Body of pancreas (tissue), 4 donors: ENCODE results near the gene UGT1A5. TPM values are rescaled to one million over a fixed set of nuclear protein-coding genes. Genes with fewer than 3 reads are reported as not detected.

Source experiments
- ATAC-seq: fragments of 150-250 bp; one replicate; pipeline ENCODE4 v1.9.1; 2016
- DNase-seq, 4 donors: peaks; one replicate each; pipeline ENCODE4 v3.0.0-alpha.2; 2019
- H3K27ac ChIP-seq, 4 donors: fragments of 200-600 bp; sonication (generic); 1 replicate in 3 of 4; 2 replicates in 1 of 4; pipeline versions ENCODE4 v1.5.1 to v1.6.1; 2016 to 2019; ENCODE audit warnings: mild to moderate bottlenecking in 1 of 4, mixed read lengths in 1 of 4, moderate library complexity in 1 of 4
- H3K27me3 ChIP-seq, 2 donors: fragments of 200-600 bp; sonication (generic); one replicate each; pipeline ENCODE4 v1.6.0; 2016; ENCODE audit warnings: mild to moderate bottlenecking in 1 of 2
- H3K36me3 ChIP-seq, 2 donors: fragments of 200-600 bp; sonication (generic); replicated peaks in 1 of 2; 2 replicates each; pipeline ENCODE4 v1.5.1; 2016; ENCODE audit warnings: low read depth in 2 of 2; ENCODE audit not compliant: insufficient read depth in 1 of 2
- H3K4me1 ChIP-seq: fragments of 200-600 bp; sonication (generic); one replicate; pipeline ENCODE4 v1.6.0; 2016
- H3K4me3 ChIP-seq, 2 donors: fragments of 200-600 bp; sonication (generic); 1 replicate in 1 of 2; 2 replicates in 1 of 2; pipeline ENCODE4 v1.5.1; 2016 to 2019
- H3K9me3 ChIP-seq, 3 donors: fragments of 200-600 bp; sonication (generic); 1 replicate in 2 of 3; 2 replicates in 1 of 3; pipeline ENCODE4 v1.5.1; 2016
- POLR2A ChIP-seq, 3 donors: fragments of 450-650 bp; IDR thresholded peaks; one replicate each; pipeline ENCODE4 v1.6.1; 2016; ENCODE audit warnings: antibody characterized with exemption in 3 of 3, mild to moderate bottlenecking in 2 of 3
- WGBS, 2 donors: methylation state at CpG; one replicate each; pipeline ENCODE4 v1.1.5; 2017; 5-methylcytosine and 5-hydroxymethylcytosine counted together
- intact Hi-C: fragments of 100-400 bp; cut with DNase I; formaldehyde crosslinking; loops from one replicate; pipeline ENCODE4 v1.15.1; 2023
- total RNA-seq, 2 donors: library from RNA; depleted of rRNA; stranded (reverse); fragments of >200 nt; gene quantifications; one replicate each; pipeline ENCODE4 v1.1.0, GENCODE V29; 2016
- TF ChIP-seq, protein P1 (sequence below), 7 experiments: fragments of 450-650 bp in 4 of 7; fragments of 200-600 bp in 3 of 7; sonication (generic) in 3 of 7; IDR thresholded peaks; one replicate each; pipeline ENCODE4 v1.5.1; 2016 to 2019; ENCODE audit warnings: antibody characterized with exemption in 7 of 7

The UGT1A5 gene
- total RNA-seq, 2 donors from 2014 or later = not detected

DNA sequence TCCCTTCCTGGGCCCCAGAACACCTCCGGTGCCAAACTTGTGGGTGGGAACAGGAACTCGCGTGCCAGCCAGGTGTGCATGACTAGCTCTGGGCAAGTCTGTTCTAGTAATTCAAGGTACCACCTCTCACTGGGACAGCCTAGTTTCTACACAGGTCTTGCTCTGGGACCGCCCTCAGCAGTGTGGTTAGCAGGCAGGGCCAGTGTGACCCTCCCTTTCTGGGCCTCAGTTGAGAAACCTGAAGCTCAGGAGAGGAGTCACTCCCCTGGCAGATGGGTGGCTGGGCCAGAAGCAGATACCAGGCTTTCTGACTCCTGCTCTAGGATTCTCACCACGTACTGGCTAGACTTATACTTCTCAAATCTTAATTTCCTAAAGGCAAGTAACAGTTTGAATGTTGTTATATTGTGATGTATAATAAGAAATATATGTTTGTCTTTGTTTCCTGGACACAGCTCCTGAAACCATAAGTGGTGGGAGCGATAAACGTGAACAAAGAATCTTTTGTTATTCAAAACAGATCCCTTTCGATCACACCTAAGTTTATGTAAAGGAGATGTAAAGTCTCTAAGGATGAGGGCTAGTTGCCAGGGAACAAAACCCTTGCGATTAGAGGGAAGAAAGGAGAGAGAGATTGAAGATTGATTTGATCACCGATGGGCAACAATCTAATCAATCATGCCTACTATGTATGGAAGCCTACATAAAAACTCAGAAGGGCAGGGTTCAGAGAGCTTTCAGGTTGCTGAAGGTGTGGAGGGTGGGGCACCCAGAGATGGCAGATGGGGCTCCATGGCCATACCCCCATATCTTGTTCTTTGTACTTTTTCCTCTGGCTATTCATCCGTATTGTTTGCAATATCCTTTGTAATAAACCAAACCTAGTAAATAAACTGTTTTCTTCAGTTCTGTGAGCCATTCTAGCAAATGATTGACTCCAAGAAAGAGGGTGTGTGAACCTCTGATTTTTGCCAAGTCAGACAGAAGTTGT, 21.0 kb upstream of the UGT1A5 start:
- Histone ChIP-seq H3K9me3 (no peaks in the 10 kb centered on the region), H3K4me3 (no peak overlapping the region), H3K27ac (no peak overlapping the region), H3K27me3 (no peaks in the 10 kb centered on the region), H3K4me1 (peaks cover 17% of the 10 kb centered on the region), H3K36me3 (no peaks in the 10 kb centered on the region)
- no peak for DNase-seq
- 83 to 94% methylated on average over 9 to 11 of the region's 11 CpGs for WGBS, 2 donors
- TF ChIP-seq POLR2A (IDR thresholded peaks at IDR 0.05) = no peak
- TF ChIP-seq, protein P1, sequence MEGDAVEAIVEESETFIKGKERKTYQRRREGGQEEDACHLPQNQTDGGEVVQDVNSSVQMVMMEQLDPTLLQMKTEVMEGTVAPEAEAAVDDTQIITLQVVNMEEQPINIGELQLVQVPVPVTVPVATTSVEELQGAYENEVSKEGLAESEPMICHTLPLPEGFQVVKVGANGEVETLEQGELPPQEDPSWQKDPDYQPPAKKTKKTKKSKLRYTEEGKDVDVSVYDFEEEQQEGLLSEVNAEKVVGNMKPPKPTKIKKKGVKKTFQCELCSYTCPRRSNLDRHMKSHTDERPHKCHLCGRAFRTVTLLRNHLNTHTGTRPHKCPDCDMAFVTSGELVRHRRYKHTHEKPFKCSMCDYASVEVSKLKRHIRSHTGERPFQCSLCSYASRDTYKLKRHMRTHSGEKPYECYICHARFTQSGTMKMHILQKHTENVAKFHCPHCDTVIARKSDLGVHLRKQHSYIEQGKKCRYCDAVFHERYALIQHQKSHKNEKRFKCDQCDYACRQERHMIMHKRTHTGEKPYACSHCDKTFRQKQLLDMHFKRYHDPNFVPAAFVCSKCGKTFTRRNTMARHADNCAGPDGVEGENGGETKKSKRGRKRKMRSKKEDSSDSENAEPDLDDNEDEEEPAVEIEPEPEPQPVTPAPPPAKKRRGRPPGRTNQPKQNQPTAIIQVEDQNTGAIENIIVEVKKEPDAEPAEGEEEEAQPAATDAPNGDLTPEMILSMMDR (IDR thresholded peaks at IDR 0.05) = no peak
- intact Hi-C loops = no loop called here
- ATAC-seq = no peak

DNA sequence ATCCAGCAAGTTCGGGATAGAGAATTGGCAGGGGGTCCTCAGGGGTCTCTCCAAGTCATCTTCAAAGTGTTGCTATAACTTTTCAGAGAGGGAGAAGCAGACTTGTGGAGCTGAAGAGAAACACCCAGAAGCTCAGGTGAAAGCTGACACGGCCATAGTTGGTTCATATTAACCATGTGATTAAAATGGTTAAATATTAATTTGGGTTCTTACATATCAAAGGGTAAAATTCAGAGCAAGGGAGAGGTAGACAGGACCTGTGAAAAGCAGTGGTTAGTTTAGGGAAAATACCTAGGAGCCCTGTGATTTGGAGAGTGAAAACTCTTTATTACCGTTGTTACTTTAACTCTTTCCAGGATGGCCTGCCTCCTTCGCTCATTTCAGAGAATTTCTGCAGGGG, 20.1 kb upstream of the UGT1A5 start, which contains the start of gene UGT1A6:
Gene UGT1A6 (plus strand): TSS at position 243 of the 400 bp plus-strand sequence. CDS start 115 bp downstream, at position 358.
- TF ChIP-seq, protein P1 (IDR thresholded peaks at IDR 0.05) = no peak
- TF ChIP-seq POLR2A (IDR thresholded peaks at IDR 0.05) = no peak
- H3K9me3 ChIP-seq = no peaks in the 10 kb centered on the region
- no peaks in the 10 kb centered on the region for H3K36me3 ChIP-seq
- DNase-seq = peak in 1 of 4 donors; percentile 41
- 48 to 50% methylated on average over 4 of the region's 4 CpGs for WGBS, 2 donors
- ATAC-seq = peak; percentile 86
- intact Hi-C loops = no loop called here
- no peak within 1 kb of the TSS for H3K27ac ChIP-seq
- H3K4me1 ChIP-seq = peaks cover 17% of the 10 kb centered on the region
- no peaks in the 10 kb centered on the region for H3K27me3 ChIP-seq
- H3K4me3 ChIP-seq = no peak within 1 kb of the TSS

- peaks cover 17% of the 10 kb centered on the region for H3K4me1 ChIP-seq
- TF ChIP-seq, protein P1 (IDR thresholded peaks at IDR 0.05) = no peak
- no peak for TF ChIP-seq POLR2A (IDR thresholded peaks at IDR 0.05)
- H3K9me3 ChIP-seq = no peaks in the 10 kb centered on the region
- intact Hi-C loops = no loop called here
- no peak overlapping the region for H3K4me3 ChIP-seq
- ATAC-seq (no peak), DNase-seq (no peak)
- no peaks in the 10 kb centered on the region for H3K36me3 ChIP-seq
- WGBS, 2 donors = 74 to 80% methylated on average over 6 of the region's 6 CpGs
- H3K27ac ChIP-seq = no peak overlapping the region
- no peaks in the 10 kb centered on the region for H3K27me3 ChIP-seq
Observed at GRCh38 chr2:233693963-233694362, 18.7 kb upstream of the UGT1A5 start.

DNA sequence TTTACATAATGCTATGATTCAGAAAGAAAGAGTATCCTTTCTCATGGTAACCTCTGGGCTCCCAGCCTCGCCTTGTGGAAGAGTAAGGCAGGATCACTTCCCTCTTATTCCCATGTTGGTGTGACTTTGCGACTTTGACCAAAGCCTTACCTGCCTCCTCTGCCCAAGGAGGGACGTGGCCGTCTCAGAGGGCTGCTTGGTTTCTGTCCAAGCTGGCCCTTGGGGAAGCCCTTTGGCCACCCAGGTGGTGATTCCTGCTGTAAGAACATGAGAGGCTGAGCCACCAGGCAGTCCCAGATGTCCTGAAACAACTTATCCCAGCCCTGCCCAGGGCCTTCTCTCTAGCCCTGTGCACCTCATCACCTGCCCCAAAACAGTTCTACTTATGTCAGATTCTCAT, 14.0 kb upstream of the UGT1A5 start:
- Histone ChIP-seq H3K27me3 (no peaks in the 10 kb centered on the region), H3K4me1 (peaks cover 11% of the 10 kb centered on the region), H3K36me3 (no peaks in the 10 kb centered on the region), H3K27ac (no peak overlapping the region), H3K9me3 (no peaks in the 10 kb centered on the region), H3K4me3 (no peak overlapping the region)
- WGBS, 2 donors = 88 to 96% methylated on average over 4 of the region's 4 CpGs
- intact Hi-C loops = no loop called here
- no peak for DNase-seq
- TF ChIP-seq POLR2A (IDR thresholded peaks at IDR 0.05) = no peak
- TF ChIP-seq, protein P1 (IDR thresholded peaks at IDR 0.05) = no peak
- no peak for ATAC-seq
